ENCODE measurements around the gene LAMTOR4. TPM values are rescaled to one million over a fixed set of nuclear protein-coding genes. Genes with fewer than 3 reads are reported as not detected.
A peak's percentile ranks its signal among the peaks of the same experiment; 100 is the strongest.

LAMTOR4 gene
- total RNA-seq, 2 experiments from 2014 or later = 134 to 143 TPM

DNA sequence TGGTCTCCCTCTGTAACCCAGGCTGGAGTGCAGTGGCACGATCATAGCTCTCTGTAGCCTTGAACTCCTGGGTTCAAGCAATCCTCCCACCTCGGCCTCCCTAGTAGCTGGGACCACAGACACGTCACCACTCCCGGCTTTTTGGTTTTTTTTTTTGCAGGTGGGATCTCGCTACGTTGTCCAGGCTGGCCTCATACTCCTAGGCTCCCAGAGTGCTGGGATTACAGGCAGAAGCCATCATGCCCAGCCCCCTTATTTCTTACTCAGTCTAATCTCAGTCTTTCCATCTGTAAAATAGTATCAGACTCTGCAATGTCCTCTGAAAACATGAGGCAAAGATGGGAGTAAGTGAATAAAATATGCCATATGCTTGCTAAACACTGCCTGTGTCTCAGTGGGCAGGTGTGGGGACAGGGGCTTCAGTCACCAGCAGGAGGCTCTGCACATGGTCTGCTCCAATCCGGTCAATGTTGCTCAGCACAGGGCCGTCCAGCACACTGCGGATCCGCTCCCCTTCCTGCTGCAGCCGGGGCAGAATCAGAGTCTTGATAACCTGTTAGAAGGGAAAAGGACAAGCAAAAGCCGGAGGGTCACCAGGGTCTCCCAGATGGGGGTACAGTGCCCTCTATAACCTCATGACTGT lies 39.1 kb upstream of the LAMTOR4 start:
- H3K4me1 Mint-ChIP-seq (ENCODE audit: low read depth) = peaks cover 5% of the 10 kb centered on the region
- H3K9me3 Mint-ChIP-seq (ENCODE audit: insufficient read depth) = no peaks in the 10 kb centered on the region
- no peak overlapping the region for H3K27ac Mint-ChIP-seq
- CTCF ChIA-PET = no interaction called here
- ATAC-seq = no peak
- DNase-seq = no peak
- no peak overlapping the region for H3K4me3 Mint-ChIP-seq
- POLR2A ChIA-PET = no interaction called here
- H3K36me3 Mint-ChIP-seq (ENCODE audit: low read depth) = peaks cover 48% of the 10 kb centered on the region
- H3K27me3 Mint-ChIP-seq (ENCODE audit: low read depth) = no peaks in the 10 kb centered on the region

- no peak overlapping the region for H3K4me3 Mint-ChIP-seq
- POLR2A ChIA-PET = interaction anchor here (1.0 kb wide), 1 partner anchor 9 kb away, joined by 4 read pairs; the partner anchor contains the start of gene AP4M1
- no peaks in the 10 kb centered on the region for H3K27me3 Mint-ChIP-seq (ENCODE audit: low read depth)
- no peaks in the 10 kb centered on the region for H3K9me3 Mint-ChIP-seq (ENCODE audit: insufficient read depth)
- CTCF ChIA-PET = no interaction called here
- H3K4me1 Mint-ChIP-seq (ENCODE audit: low read depth) = peaks cover 5% of the 10 kb centered on the region
- H3K27ac Mint-ChIP-seq = no peak overlapping the region
- H3K36me3 Mint-ChIP-seq (ENCODE audit: low read depth) = peaks cover 46% of the 10 kb centered on the region
- DNase-seq (no peak), ATAC-seq (no peak)
Observed at GRCh38 chr7:100111156-100111555, 37.6 kb upstream of the LAMTOR4 start.

DNA sequence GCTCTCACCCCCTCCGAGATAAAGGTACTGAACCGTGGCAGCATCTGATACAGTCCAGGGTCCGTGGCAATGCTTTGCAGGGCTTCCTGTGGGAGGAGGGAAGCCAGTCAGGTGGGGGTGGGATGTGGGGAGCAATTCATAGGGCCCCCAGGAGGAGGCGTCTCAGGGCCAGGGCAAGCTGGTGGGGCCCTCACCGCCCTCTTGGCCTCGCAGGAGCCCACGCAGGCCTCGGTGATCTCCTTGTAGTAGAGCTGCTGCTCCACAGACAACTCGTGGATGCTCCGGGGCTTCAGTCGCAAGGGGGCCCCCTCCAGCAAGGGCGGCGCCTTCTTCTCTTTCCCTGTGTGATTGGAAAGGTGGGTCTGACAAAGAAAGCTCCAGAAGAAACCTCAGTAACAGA lies 36.8 kb upstream of the LAMTOR4 start:
- Mint-ChIP-seq H3K27me3 (ENCODE audit: low read depth) (no peaks in the 10 kb centered on the region), H3K36me3 (ENCODE audit: low read depth) (peaks cover 46% of the 10 kb centered on the region), H3K9me3 (ENCODE audit: insufficient read depth) (no peaks in the 10 kb centered on the region), H3K4me3 (no peak overlapping the region), H3K27ac (no peak overlapping the region), H3K4me1 (ENCODE audit: low read depth) (peaks cover 5% of the 10 kb centered on the region)
- ATAC-seq = no peak
- no peak for DNase-seq
- ChIA-PET CTCF (no interaction called here), POLR2A (no interaction called here)

GRCh38 chr7:100115026-100115425 lies 33.7 kb upstream of the LAMTOR4 start:
- DNase-seq (no peak), ATAC-seq (no peak)
- H3K4me3 Mint-ChIP-seq = no peak overlapping the region
- ChIA-PET POLR2A (interaction anchor here (1.2 kb wide), 1 partner anchor 14 kb away, joined by 4 read pairs; the partner anchor contains the start of genes AP4M1 and MCM7), CTCF (no interaction called here)
- H3K27me3 Mint-ChIP-seq (ENCODE audit: low read depth) = no peaks in the 10 kb centered on the region
- peaks cover 11% of the 10 kb centered on the region for H3K4me1 Mint-ChIP-seq (ENCODE audit: low read depth)
- no peak overlapping the region for H3K27ac Mint-ChIP-seq
- H3K36me3 Mint-ChIP-seq (ENCODE audit: low read depth) = peaks cover 34% of the 10 kb centered on the region
- no peaks in the 10 kb centered on the region for H3K9me3 Mint-ChIP-seq (ENCODE audit: insufficient read depth)

- peaks cover 19% of the 10 kb centered on the region for H3K4me1 Mint-ChIP-seq (ENCODE audit: low read depth)
- ChIA-PET POLR2A (no interaction called here), CTCF (interaction anchor here (1.8 kb wide), 1 partner anchor 17 kb away, joined by 4 read pairs; the partner anchor contains the start of gene AP4M1)
- ATAC-seq (no peak), DNase-seq (no peak)
- no peaks in the 10 kb centered on the region for H3K27me3 Mint-ChIP-seq (ENCODE audit: low read depth)
- H3K4me3 Mint-ChIP-seq = peak overlapping the region; percentile 93
- no peaks in the 10 kb centered on the region for H3K9me3 Mint-ChIP-seq (ENCODE audit: insufficient read depth)
- peaks cover 36% of the 10 kb centered on the region for H3K36me3 Mint-ChIP-seq (ENCODE audit: low read depth)
- peak overlapping the region; percentile 95 for H3K27ac Mint-ChIP-seq
Observed at GRCh38 chr7:100118388-100119071, 30.2 kb upstream of the LAMTOR4 start.

GRCh38 chr7:100119072-100119969 lies 29.4 kb upstream of the LAMTOR4 start, which contains the start of the genes CNPY4 and TAF6:
TSS of gene CNPY4 (plus strand) at chr7:100119634. CDS start at chr7:100119745, 111 bp downstream.
TSS of gene TAF6 (minus strand) at chr7:100119358. CDS start at chr7:100114209, 5,149 bp downstream.
- H3K9me3 Mint-ChIP-seq (ENCODE audit: insufficient read depth) = no peaks in the 10 kb centered on the region
- DNase-seq = peak; percentile 96
- peak within 1 kb of the TSS; percentile 93 for H3K4me3 Mint-ChIP-seq
- peak within 1 kb of the TSS; percentile 95 for H3K27ac Mint-ChIP-seq
- H3K27me3 Mint-ChIP-seq (ENCODE audit: low read depth) = no peaks in the 10 kb centered on the region
- peak; percentile 77 for ATAC-seq
- POLR2A ChIA-PET = interaction anchor here (1.0 to 3.1 kb wide), 4 partner anchors 14 to 310 kb away, joined by 4 to 34 read pairs (median 5); partner anchors contain the start of genes AP4M1, MCM7, PVRIG and ZCWPW1
- H3K4me1 Mint-ChIP-seq (ENCODE audit: low read depth) = peaks cover 23% of the 10 kb centered on the region
- peaks cover 37% of the 10 kb centered on the region for H3K36me3 Mint-ChIP-seq (ENCODE audit: low read depth)
- CTCF ChIA-PET = interaction anchor here (0.7 to 2.0 kb wide), 8 partner anchors 9 to 289 kb away, joined by 3 to 11 read pairs (median 4); partner anchors contain the start of genes AP4M1 and MCM7

DNA sequence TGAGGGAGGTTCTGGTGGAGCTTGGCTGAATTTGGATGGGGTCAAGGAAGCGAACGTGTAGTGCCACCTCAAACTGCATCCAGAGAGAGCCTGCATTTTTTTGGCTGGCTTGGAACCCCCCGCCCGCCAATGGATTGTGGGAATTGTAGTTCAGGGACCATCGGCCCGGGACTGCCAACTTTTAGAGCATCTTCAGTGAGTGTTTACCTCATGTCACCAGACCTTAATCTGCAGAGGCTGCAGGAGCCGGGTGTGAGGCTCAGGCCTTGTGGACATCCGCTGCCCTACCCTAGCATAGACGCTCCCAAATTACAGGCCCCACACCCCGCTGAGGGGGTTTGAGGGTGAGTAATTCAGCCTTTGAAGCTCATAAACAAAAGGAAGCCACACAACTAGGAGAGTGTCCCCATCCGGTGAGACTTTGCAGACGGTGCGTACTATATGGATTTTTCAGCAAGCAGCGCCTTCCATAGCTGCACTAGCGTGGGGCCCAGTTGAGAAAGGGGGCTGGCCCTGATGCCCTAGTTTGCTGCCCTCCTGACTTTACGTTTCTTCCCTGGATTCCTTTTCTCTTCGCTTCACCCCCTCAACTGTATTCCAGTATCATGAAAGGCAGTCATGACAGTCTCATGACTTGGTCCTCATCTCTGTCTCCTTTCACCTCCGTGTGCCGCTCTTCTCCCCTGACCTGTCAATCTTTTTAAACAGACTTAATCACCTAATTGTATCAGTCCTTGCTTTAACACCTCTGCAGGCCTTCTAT lies 28.6 kb upstream of the LAMTOR4 start:
- H3K27me3 Mint-ChIP-seq (ENCODE audit: low read depth) = no peaks in the 10 kb centered on the region
- H3K9me3 Mint-ChIP-seq (ENCODE audit: insufficient read depth) = no peaks in the 10 kb centered on the region
- ChIA-PET CTCF (interaction anchor here (0.7 to 2.0 kb wide), 8 partner anchors 8 to 288 kb away, joined by 3 to 11 read pairs (median 4); partner anchors contain the start of genes AP4M1 and MCM7), POLR2A (interaction anchor here (0.6 to 3.1 kb wide), 6 partner anchors 9 to 309 kb away, joined by 3 to 34 read pairs (median 5); partner anchors contain the start of genes AP4M1, MCM7, PVRIG and ZCWPW1)
- peak overlapping the region; percentile 93 for H3K4me3 Mint-ChIP-seq
- H3K4me1 Mint-ChIP-seq (ENCODE audit: low read depth) = peaks cover 31% of the 10 kb centered on the region
- DNase-seq = peak; percentile 81
- peaks cover 46% of the 10 kb centered on the region for H3K36me3 Mint-ChIP-seq (ENCODE audit: low read depth)
- peak overlapping the region; percentile 95 for H3K27ac Mint-ChIP-seq
- ATAC-seq = peak; percentile 60

GRCh38 chr7:100120733-100121036 lies 28.0 kb upstream of the LAMTOR4 start:
- Mint-ChIP-seq H3K36me3 (ENCODE audit: low read depth) (peaks cover 46% of the 10 kb centered on the region), H3K27me3 (ENCODE audit: low read depth) (no peaks in the 10 kb centered on the region), H3K4me1 (ENCODE audit: low read depth) (peaks cover 35% of the 10 kb centered on the region), H3K4me3 (peak overlapping the region; percentile 93), H3K27ac (peak overlapping the region; percentile 95), H3K9me3 (ENCODE audit: insufficient read depth) (no peaks in the 10 kb centered on the region)
- CTCF ChIA-PET = interaction anchor here (1.1 to 2.0 kb wide), 8 partner anchors 8 to 287 kb away, joined by 3 to 11 read pairs (median 4); partner anchors contain the start of genes AP4M1 and MCM7
- DNase-seq = no peak
- POLR2A ChIA-PET = interaction anchor here (0.6 to 3.1 kb wide), 6 partner anchors 9 to 308 kb away, joined by 3 to 34 read pairs (median 5); partner anchors contain the start of genes AP4M1, MCM7, PVRIG and ZCWPW1
- no peak for ATAC-seq

- H3K9me3 Mint-ChIP-seq (ENCODE audit: insufficient read depth) = no peaks in the 10 kb centered on the region
- H3K27ac Mint-ChIP-seq = no peak overlapping the region
- DNase-seq = no peak
- H3K27me3 Mint-ChIP-seq (ENCODE audit: low read depth) = no peaks in the 10 kb centered on the region
- peak overlapping the region; percentile 28 for H3K4me3 Mint-ChIP-seq
- ATAC-seq = no peak
- CTCF ChIA-PET = interaction anchor here (1.0 to 1.1 kb wide), 2 partner anchors 11 kb away, joined by 3 to 4 read pairs; no protein-coding TSS in a partner anchor
- H3K36me3 Mint-ChIP-seq (ENCODE audit: low read depth) = peaks cover 48% of the 10 kb centered on the region
- H3K4me1 Mint-ChIP-seq (ENCODE audit: low read depth) = peaks cover 45% of the 10 kb centered on the region
- POLR2A ChIA-PET = interaction anchor here (3.1 kb wide), 1 partner anchor 21 kb away, joined by 34 read pairs; the partner anchor contains the start of genes AP4M1 and MCM7
Observed at GRCh38 chr7:100122067-100122466, 26.7 kb upstream of the LAMTOR4 start.

- Mint-ChIP-seq H3K36me3 (ENCODE audit: low read depth) (peaks cover 49% of the 10 kb centered on the region), H3K4me1 (ENCODE audit: low read depth) (peaks cover 45% of the 10 kb centered on the region), H3K9me3 (ENCODE audit: insufficient read depth) (no peaks in the 10 kb centered on the region), H3K4me3 (no peak overlapping the region), H3K27ac (no peak overlapping the region), H3K27me3 (ENCODE audit: low read depth) (no peaks in the 10 kb centered on the region)
- ChIA-PET CTCF (interaction anchor here (1.0 kb wide), 1 partner anchor 10 kb away, joined by 3 read pairs; no protein-coding TSS in a partner anchor), POLR2A (interaction anchor here (3.1 kb wide), 1 partner anchor 21 kb away, joined by 34 read pairs; the partner anchor contains the start of genes AP4M1 and MCM7)
- ATAC-seq (no peak), DNase-seq (no peak)
Observed at GRCh38 chr7:100122568-100122967, 26.1 kb upstream of the LAMTOR4 start.
